ENCODE measurements around the gene ITPKC. TPM values are rescaled to one million over a fixed set of nuclear protein-coding genes. Genes with fewer than 3 reads are reported as not detected.

Gene ITPKC
- total and polyA plus RNA-seq, 2 of the 13 experiments (the other 11 are each of a cell fraction or from before 2014, with no cell fraction given) = 6.9 to 11.2 TPM

DNA sequence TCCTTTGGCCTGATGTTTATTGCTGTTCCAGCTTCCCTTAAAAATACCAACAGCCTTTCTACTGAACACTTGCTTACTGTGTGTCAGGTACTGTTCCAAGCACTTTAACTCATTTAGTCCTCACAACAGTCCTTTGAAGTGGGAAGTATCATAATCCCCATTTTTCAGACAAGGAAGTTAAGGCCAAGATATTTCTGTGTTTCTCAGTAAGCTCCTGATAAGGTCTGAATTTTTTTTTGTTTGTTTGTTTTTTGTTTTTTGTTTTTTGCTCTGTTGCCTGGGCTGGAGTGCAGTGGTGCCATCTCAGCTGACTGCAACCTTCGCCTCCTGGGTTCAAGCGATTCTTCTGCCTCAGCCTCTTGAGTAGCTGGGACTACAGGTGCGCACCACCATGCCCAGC is 41.6 kb downstream of the ITPKC start (continued):
- TF ChIP-seq, protein P1, sequence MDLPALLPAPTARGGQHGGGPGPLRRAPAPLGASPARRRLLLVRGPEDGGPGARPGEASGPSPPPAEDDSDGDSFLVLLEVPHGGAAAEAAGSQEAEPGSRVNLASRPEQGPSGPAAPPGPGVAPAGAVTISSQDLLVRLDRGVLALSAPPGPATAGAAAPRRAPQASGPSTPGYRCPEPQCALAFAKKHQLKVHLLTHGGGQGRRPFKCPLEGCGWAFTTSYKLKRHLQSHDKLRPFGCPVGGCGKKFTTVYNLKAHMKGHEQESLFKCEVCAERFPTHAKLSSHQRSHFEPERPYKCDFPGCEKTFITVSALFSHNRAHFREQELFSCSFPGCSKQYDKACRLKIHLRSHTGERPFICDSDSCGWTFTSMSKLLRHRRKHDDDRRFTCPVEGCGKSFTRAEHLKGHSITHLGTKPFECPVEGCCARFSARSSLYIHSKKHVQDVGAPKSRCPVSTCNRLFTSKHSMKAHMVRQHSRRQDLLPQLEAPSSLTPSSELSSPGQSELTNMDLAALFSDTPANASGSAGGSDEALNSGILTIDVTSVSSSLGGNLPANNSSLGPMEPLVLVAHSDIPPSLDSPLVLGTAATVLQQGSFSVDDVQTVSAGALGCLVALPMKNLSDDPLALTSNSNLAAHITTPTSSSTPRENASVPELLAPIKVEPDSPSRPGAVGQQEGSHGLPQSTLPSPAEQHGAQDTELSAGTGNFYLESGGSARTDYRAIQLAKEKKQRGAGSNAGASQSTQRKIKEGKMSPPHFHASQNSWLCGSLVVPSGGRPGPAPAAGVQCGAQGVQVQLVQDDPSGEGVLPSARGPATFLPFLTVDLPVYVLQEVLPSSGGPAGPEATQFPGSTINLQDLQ (CRISPR knock-in tag; IDR thresholded peaks at IDR 0.05) = no peak
- TF ChIP-seq, protein P2, sequence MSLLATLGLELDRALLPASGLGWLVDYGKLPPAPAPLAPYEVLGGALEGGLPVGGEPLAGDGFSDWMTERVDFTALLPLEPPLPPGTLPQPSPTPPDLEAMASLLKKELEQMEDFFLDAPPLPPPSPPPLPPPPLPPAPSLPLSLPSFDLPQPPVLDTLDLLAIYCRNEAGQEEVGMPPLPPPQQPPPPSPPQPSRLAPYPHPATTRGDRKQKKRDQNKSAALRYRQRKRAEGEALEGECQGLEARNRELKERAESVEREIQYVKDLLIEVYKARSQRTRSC (CRISPR knock-in tag; IDR thresholded peaks at IDR 0.05; ENCODE audit: low read depth) = no peak
- TF ChIP-seq KLF9 (CRISPR knock-in tag; IDR thresholded peaks at IDR 0.05; ENCODE audit: low read depth) (no peak), NAIF1 (CRISPR knock-in tag; IDR thresholded peaks at IDR 0.05; ENCODE audit: borderline replicate concordance) (no peak), KLF11 (CRISPR knock-in tag; IDR thresholded peaks at IDR 0.05) (no peak), SP1 (IDR thresholded peaks at IDR 0.05) (no peak), SP1 (CRISPR knock-in tag; IDR thresholded peaks at IDR 0.05) (no peak), TCF12 (IDR thresholded peaks at IDR 0.05) (no peak), TCF12 (CRISPR knock-in tag; IDR thresholded peaks at IDR 0.05) (no peak)

GRCh38 chr19:40759352-40759751 is 42.4 kb downstream of the ITPKC start:
- Histone ChIP-seq H4K20me1 (ENCODE audit: insufficient read depth, low read length) (peaks cover 31% of the 10 kb centered on the region), H3K27ac (ENCODE audit: extremely low read length, insufficient read depth, low read length) (no peak overlapping the region), H3K79me2 (ENCODE audit: insufficient read depth, low read length) (peaks cover 36% of the 10 kb centered on the region), H3K9ac (ENCODE audit: insufficient read depth, low read depth, low read length) (no peak overlapping the region), H3K4me1 (ENCODE audit: insufficient read depth, low read length) (peaks cover 30% of the 10 kb centered on the region), H3K4me2 (ENCODE audit: low read depth, low read length) (no peak overlapping the region), H3K27me3 (ENCODE audit: control insufficient read depth in 1 of 2, insufficient read depth in 2 of 2, low read length in 2 of 2) (no peaks in the 10 kb centered on the region), H2AFZ (ENCODE audit: low read length) (no peak overlapping the region), H3K36me3 (replicated peaks in 1 of 2; ENCODE audit: control insufficient read depth in 1 of 2, insufficient read depth in 2 of 2, low read length in 2 of 2) (peaks cover 40 to 82% of the 10 kb centered on the region in 2 experiments), H3K4me3 (replicated peaks in 1 of 3; ENCODE audit: insufficient read depth in 1 of 3, low read depth in 2 of 3, low read length in 3 of 3) (no peak overlapping the region), H3K9me3 (ENCODE audit: low read length) (no peaks in the 10 kb centered on the region)
- no TSS peak for BruUV-seq (replicated peaks)
- no peak for DNase-seq (ENCODE audit: low spot score)
- TF ChIP-seq CCAR2 (optimal IDR thresholded peaks at IDR 0.05; ENCODE audit: low read depth, low read length) = no peak
- TF ChIP-seq RBM22 (optimal IDR thresholded peaks at IDR 0.05; ENCODE audit: low read length) = no peak
- TF ChIP-seq RBFOX2 (IDR thresholded peaks at IDR 0.05; ENCODE audit: low read depth, low read length) = peak; percentile 47
- TF ChIP-seq AGO2 (optimal IDR thresholded peaks at IDR 0.05; ENCODE audit: low read depth, low read length) = peak; percentile 54
- in situ Hi-C loops (cut with HindIII; ENCODE audit: extremely low pct_ligation_motif_present, low pct_unique_long_range_greater_than_20kb) = no loop called here
- intact Hi-C loops (cut with micrococcal nuclease; ENCODE audit: unreplicated experiment) = no loop called here
- WGBS (ENCODE audit: low lambda C conversion rate) = 96% methylated on average over 10 of the region's 13 CpGs
- ATAC-seq = no peak
- ChIA-PET CTCF (ENCODE audit: low intra/inter-chr PET ratio, low total read pairs) (no interaction called here), POLR2A (interaction anchor here (1.7 kb wide), 1 partner anchor 39 kb away, joined by 4 read pairs; no protein-coding TSS in a partner anchor)
- FAIRE-seq = no peak

All from HepG2 (cell line).